Fibroblast of lung (primary cell): ENCODE measurements around the gene TMEM82.
A peak's percentile ranks its signal among the peaks of the same experiment; 100 is the strongest.

ENCODE experiments used
- EZH2 ChIP-seq: IDR thresholded peaks from 2 replicates; pipeline ENCODE4 v1.5.1; 2012; ENCODE audit warnings: low read length, control low read depth, mild to moderate bottlenecking; ENCODE audit errors: missing control alignments
- TF ChIP-seq, protein P1 (sequence below), 2 donors: IDR thresholded peaks in 1 of 2; conservative IDR thresholded peaks in 1 of 2; 1 replicate in 1 of 2; 2 replicates in 1 of 2; pipeline ENCODE4 v1.5.1; 2011 to 2012; ENCODE audit warnings: low read length in 2 of 2, control low read depth in 1 of 2, inconsistent platforms in 1 of 2, low read depth in 1 of 2, mild to moderate bottlenecking in 1 of 2

DNA sequence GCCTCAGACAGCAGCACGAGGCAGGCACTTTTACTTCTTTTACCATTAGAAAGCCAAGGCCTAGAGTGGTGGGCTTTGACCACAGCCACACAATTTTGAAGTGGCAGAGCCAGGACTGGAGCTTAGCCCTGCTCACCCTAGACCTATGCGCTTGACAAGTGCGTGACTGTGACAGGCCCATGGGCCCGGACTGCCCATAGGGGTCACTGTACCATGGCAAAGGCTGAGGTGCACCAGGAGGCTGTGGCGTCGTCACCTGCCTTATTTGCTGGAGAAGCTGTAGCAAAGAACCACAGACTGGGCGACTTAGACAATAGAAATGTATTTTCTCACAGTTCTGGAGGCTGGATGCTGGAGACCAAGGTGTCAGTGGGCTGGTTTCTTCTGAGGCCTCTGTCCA, 2.6 kb upstream of the TMEM82 start:
- TF ChIP-seq EZH2, result no peak
- TF ChIP-seq, protein P1, sequence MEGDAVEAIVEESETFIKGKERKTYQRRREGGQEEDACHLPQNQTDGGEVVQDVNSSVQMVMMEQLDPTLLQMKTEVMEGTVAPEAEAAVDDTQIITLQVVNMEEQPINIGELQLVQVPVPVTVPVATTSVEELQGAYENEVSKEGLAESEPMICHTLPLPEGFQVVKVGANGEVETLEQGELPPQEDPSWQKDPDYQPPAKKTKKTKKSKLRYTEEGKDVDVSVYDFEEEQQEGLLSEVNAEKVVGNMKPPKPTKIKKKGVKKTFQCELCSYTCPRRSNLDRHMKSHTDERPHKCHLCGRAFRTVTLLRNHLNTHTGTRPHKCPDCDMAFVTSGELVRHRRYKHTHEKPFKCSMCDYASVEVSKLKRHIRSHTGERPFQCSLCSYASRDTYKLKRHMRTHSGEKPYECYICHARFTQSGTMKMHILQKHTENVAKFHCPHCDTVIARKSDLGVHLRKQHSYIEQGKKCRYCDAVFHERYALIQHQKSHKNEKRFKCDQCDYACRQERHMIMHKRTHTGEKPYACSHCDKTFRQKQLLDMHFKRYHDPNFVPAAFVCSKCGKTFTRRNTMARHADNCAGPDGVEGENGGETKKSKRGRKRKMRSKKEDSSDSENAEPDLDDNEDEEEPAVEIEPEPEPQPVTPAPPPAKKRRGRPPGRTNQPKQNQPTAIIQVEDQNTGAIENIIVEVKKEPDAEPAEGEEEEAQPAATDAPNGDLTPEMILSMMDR (conservative IDR thresholded peaks at IDR 0.05 in 1 of 2, IDR thresholded peaks at IDR 0.05 in 1 of 2; ENCODE audit: low read depth in 1 of 2, low read length in 2 of 2), result peak in 1 of 2 donors; percentile 10
